H54 (cell line): ENCODE measurements around the gene OAT.
"Not testable (repeated sequence)": the region's sequence is repeated elsewhere in the genome, so short reads cannot be mapped to it uniquely, and the experiment has no call there.

ENCODE experiments used
- DNase-seq: peaks from one replicate; pipeline ENCODE4 v3.0.0; 2011; ENCODE audit warnings: low spot score, mixed read lengths; ENCODE audit not compliant: insufficient read length
- FAIRE-seq: peaks from 3 replicates; lab custom pipeline; 2011; peaks lifted over from hg19 to GRCh38; lab: Jason Lieb, UNC
- POLR2A ChIP-seq: IDR thresholded peaks from 2 replicates; pipeline ENCODE4 v1.6.1; 2011; ENCODE audit warnings: low read depth, mild to moderate bottlenecking, low read length

Gene OAT

GRCh38 chr10:124453960-124454610 lies 35.4 kb upstream of the OAT start:
- DNase-seq = no peak
- TF ChIP-seq POLR2A = no peak
- FAIRE-seq = no peak

GRCh38 chr10:124451276-124451675 lies 32.6 kb upstream of the OAT start:
- FAIRE-seq (no peak), DNase-seq (no peak)
- no peak for TF ChIP-seq POLR2A

- FAIRE-seq = no peak
- DNase-seq = no peak
- no peak for TF ChIP-seq POLR2A
These were observed 32.0 kb upstream of the OAT start for GRCh38 chr10:124450783-124451057.

GRCh38 chr10:124450012-124450782 lies 31.5 kb upstream of the OAT start, which contains the start of gene NKX1-2:
TSS of gene NKX1-2 (minus strand) at chr10:124450035. CDS start at chr10:124449943, 92 bp downstream.
- TF ChIP-seq POLR2A = no peak
- no peak for DNase-seq
- FAIRE-seq = no peak

- TF ChIP-seq POLR2A = no peak
- FAIRE-seq = no peak
- no peak for DNase-seq
These were observed 30.7 kb upstream of the OAT start for GRCh38 chr10:124449170-124450011.

GRCh38 chr10:124448696-124449169 lies 30.0 kb upstream of the OAT start:
- no peak for TF ChIP-seq POLR2A
- DNase-seq (no peak), FAIRE-seq (no peak)

GRCh38 chr10:124447751-124448466 lies 29.2 kb upstream of the OAT start:
- TF ChIP-seq POLR2A = no peak
- FAIRE-seq (no peak), DNase-seq (no peak)

GRCh38 chr10:124446830-124447750 lies 28.4 kb upstream of the OAT start:
- no peak for DNase-seq
- FAIRE-seq = no peak
- no peak for TF ChIP-seq POLR2A

- not testable (repeated sequence) for FAIRE-seq, DNase-seq
These were observed 23.0 kb upstream of the OAT start for GRCh38 chr10:124441694-124442093.

- no peak for FAIRE-seq
- no peak for DNase-seq
- TF ChIP-seq POLR2A = no peak
These were observed 17.5 kb upstream of the OAT start for GRCh38 chr10:124436191-124436638.

- FAIRE-seq, DNase-seq: not testable (repeated sequence)
These were observed 17.0 kb upstream of the OAT start for GRCh38 chr10:124435683-124436082.

- no peak for TF ChIP-seq POLR2A
- FAIRE-seq (no peak), DNase-seq (no peak)
These were observed 14.7 kb upstream of the OAT start for GRCh38 chr10:124433461-124433860.
